GM19240 (cell line): ENCODE measurements around the gene ESYT1.

Source experiments
- DNase-seq: peaks from one replicate; pipeline ENCODE4 v3.0.0; 2011; ENCODE audit warnings: low spot score; ENCODE audit not compliant: insufficient read length

ESYT1 gene

DNA sequence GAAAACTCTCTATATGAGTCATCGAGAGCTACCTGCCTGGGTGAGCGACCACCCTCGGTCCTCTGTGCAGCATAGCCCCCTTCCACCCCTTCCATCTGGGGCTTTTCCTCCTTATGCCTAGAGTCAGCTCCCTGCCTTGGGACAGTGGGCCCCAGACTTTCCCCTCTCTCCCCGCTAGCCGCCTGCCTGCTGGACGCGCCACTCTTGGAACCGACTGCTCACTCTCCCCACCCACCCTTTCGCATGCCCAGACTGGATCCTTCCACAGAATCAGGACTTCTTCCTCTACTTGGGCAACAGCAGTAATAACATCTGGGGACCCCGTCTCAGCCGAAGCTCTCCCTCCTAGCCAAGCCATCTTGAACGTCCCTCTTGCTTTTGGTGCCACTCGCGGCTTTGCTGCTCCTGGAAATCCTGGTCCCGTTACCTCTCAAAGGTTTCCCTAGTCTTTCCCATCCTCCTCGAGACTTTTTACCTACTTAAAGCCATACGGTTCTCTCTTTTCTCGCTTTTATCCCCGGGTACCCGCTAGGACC is 671 bp downstream of the ESYT1 start:
- DNase-seq, result no peak

GRCh38 chr12:56129206-56129941 is 1.3 kb downstream of the ESYT1 start:
- peak; percentile 31 for DNase-seq

GRCh38 chr12:56129942-56130495 is 2.0 kb downstream of the ESYT1 start:
- DNase-seq, result no peak

DNA sequence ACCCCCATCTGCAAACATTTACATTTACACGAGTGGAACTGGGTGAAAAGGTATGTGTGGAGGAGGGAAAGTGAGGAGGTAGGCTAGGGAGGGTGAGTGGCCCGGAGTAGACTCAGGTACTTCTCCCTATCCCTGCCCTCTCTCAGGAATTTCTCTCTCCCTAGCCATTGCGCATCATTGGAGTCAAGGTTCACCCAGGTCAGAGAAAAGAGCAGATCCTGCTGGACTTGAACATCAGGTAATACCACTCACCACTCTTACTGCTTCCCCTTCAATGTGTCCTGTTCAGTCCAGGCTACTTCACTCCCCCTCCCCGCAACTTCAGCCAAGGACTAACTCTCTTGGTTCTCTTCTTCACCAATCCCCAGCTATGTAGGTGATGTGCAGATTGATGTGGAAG is 2.8 kb downstream of the ESYT1 start:
- no peak for DNase-seq

- no peak for DNase-seq
Observed at GRCh38 chr12:56134897-56135296, 6.8 kb downstream of the ESYT1 start.

GRCh38 chr12:56137853-56138571 is 9.9 kb downstream of the ESYT1 start:
- no peak for DNase-seq

GRCh38 chr12:56141946-56142784 is 14.1 kb downstream of the ESYT1 start:
- DNase-seq, result no peak

DNA sequence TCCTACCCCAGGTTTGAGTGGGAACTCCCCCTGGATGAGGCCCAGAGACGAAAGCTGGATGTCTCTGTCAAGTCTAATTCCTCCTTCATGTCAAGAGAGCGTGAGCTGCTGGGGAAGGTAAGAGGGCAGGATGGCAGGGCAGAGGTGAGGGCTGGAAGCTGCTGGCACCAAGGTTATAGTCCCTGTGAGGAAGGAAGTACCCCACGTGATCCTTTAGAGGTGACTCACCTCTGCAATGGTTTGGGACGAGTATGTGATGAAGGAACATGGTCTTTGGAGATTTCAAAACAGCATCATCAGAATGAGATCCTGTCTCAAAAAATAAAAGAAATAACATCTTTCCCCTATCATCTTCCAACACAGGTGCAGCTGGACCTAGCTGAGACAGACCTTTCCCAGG is 15.2 kb downstream of the ESYT1 start:
- DNase-seq, result no peak

- DNase-seq, result no peak
Observed at GRCh38 chr12:56143870-56144269, 15.8 kb downstream of the ESYT1 start.

- no peak for DNase-seq
Observed at GRCh38 chr12:56145217-56145616, 17.1 kb downstream of the ESYT1 start.

DNA sequence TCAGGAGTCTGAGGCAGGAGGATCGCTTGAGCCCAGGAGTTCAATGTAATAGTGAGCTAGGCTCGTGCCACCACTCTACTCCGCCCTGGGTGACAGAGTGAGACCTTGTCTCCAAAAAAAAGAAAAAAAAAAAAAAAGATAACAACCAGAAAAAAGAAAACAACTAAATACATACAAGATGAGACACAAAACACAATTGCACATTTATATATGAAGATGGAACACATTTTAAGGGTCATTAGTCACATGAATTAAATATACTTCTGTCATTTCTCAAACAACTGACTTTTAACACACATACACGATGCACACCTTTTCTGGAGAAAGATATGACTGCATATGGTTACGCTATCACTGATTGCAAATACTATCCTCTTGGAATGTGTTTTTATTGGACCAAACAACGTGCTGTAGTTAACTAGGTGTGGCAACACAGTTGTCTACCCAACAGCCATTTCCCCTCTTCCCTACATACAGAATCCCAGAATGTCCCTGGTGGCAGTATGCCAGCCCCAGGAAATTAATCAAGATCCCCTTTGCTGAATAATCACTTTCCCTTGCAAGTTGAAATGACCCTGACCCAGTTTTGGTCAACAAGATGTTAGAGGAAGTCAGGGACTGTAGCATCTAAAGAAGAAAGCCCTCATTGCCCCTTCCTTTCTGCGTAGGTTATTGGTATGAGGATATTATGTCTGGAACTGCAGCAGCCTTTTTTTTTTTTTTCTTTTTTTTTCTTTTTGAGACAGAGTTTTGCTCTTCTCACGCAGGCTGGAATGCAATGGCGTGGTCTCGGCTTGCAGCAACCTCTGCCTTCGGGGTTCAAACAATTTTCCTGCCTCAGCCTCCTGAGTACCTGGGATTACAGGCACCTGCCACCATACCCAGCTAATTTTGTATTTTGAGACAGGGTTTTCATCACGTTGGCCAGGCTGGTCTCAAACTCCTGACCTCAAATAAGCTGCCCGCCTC is 18.7 kb downstream of the ESYT1 start:
- no peak for DNase-seq

- no peak for DNase-seq
Observed at GRCh38 chr12:56150563-56150962, 22.5 kb downstream of the ESYT1 start.

GRCh38 chr12:56151672-56152131 is 23.6 kb downstream of the ESYT1 start:
- peak; percentile 50 for DNase-seq

DNA sequence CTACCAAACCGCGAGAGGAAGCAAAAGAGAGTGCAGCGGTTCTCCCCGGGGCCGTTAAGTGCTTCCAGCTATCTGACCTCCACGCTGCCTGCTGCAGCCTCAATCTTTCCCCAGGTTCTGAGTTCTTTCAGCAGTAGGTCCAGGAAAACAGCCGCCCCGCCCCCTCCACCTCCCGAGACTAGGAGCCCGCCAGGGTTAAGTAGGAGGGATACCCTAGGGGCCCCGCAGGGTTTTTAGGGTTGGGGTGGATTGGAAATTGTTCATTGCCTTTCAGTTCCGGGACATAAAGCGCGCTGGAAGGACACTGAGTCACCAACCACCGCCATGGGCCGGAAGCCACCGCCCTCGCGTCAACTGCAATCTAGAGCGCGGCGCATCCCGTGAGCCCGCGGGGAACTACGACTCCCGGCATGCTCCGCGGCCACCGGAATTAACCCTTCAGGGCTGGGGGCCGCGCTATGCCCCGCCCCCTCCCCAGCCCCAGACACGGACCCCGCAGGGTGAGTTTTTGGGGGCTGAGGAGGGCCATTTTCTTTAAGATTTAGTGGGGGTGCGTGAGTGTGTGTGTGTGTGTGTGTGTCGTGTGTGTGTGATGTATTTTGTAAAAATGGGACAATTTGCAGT is 24.2 kb downstream of the ESYT1 start, which contains the start of gene MYL6B:
Gene MYL6B, plus strand, starts transcription at position 456 of the 624 bp plus-strand sequence. CDS start 1,332 bp downstream, outside the sequence.
- DNase-seq, result peak; percentile 84

- DNase-seq, result no peak
Observed at GRCh38 chr12:56152756-56153677, 24.9 kb downstream of the ESYT1 start.

DNA sequence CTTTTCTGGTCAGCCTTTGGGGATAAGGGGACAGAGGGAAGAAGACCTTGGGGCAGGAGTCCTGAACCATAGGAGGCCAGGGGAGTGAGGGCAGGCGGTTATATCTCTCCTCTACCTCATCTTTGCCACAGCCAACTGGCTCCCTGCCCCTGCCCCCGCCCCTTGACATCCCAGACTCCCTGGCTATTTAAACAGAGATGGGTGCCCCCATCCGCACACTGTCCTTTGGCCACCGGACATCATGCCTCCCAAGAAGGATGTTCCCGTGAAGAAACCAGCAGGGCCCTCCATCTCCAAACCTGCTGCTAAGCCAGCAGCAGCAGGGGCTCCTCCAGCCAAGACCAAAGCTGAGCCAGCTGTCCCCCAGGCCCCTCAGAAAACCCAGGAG is 25.6 kb downstream of the ESYT1 start:
- DNase-seq, result no peak

DNA sequence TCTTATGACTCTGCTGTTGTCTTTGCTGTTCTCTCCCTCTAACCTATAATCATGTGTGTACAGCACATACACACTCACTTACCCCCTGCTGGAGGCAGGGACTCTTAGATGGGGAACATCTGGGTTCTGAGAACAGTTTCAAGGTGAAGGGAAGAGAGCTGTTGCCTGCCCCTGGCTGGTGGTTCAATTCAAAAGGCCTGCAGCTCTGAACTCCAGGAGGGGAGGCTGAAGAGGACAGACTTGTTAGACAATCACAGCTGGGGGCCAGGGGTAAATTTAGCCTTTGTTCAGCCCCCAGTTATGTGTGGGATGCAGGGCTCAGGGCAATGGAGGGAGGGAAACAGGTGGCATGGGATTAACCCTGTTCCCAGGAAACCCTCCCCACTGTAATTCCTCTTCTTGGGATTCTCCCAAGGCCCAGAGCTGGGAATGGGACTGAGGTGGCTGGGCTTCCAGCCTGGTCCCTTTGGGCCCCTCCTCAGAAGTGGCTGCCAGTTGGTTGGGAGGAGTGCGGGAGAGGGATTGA is 26.2 kb downstream of the ESYT1 start:
- no peak for DNase-seq

- no peak for DNase-seq
Observed at GRCh38 chr12:56154818-56155217, 26.8 kb downstream of the ESYT1 start.
